Spleen (tissue), 7 donors: ENCODE measurements around the gene ZNF22.

Source experiments
- CTCF ChIP-seq, 11 experiments: fragments of 200-600 bp in 7 of 11; fragments of 450-650 bp in 4 of 11; sonication (generic) in 4 of 11; IDR thresholded peaks in 8 of 11; conservative IDR thresholded peaks in 3 of 11; 1 replicate in 7 of 11; 2 replicates in 4 of 11; pipeline versions ENCODE4 v1.4.0 to v1.8.0; 2016 to 2021; ENCODE audit warnings: antibody characterized with exemption in 11 of 11, inconsistent platforms in 4 of 11, mild to moderate bottlenecking in 1 of 11
- POLR2A ChIP-seq, 3 donors: fragments of 450-650 bp; IDR thresholded peaks; one replicate each; pipeline ENCODE4 v1.5.1; 2017; ENCODE audit warnings: antibody characterized with exemption in 3 of 3, mild to moderate bottlenecking in 1 of 3
- POLR2AphosphoS5 ChIP-seq, 3 donors: sonication (generic); formaldehyde crosslinking; IDR thresholded peaks; one replicate each; pipeline ENCODE4 v1.5.1; 2017; ENCODE audit warnings: antibody characterized with exemption in 3 of 3
- donor health status: DM: no; HTN: no; CAD: no; lungs with moderate emphysema.
- donor health status: DM: no; HTN: no; CAD: no.
- donor health status: DM: no; HTN: no; CAD: no.

GRCh38 chr10:44958196-44958897 is 42.4 kb upstream of the ZNF22 start:
- TF ChIP-seq CTCF (IDR thresholded peaks at IDR 0.05 in 8 of 11, conservative IDR thresholded peaks at IDR 0.05 in 3 of 11), result no peak
- TF ChIP-seq POLR2AphosphoS5 (IDR thresholded peaks at IDR 0.05), result no peak
- no peak for TF ChIP-seq POLR2A (IDR thresholded peaks at IDR 0.05)
